Astrocyte (in vitro differentiated cells and primary cell): ENCODE measurements around the gene CALCOCO1. TPM values are rescaled to one million over a fixed set of nuclear protein-coding genes. Genes with fewer than 3 reads are reported as not detected.
A peak's percentile ranks its signal among the peaks of the same experiment; 100 is the strongest.

Experiments
- DNase-seq: peaks from one replicate; pipeline ENCODE4 v3.0.0-alpha.2; 2010; ENCODE audit warnings: low read depth
- FAIRE-seq: peaks from 2 replicates; lab custom pipeline; 2011; peaks lifted over from hg19 to GRCh38; lab: Jason Lieb, UNC
- H2AFZ ChIP-seq: 2 replicates; pipeline ENCODE4 v1.6.0; 2012; ENCODE audit warnings: low read depth, low read length, inconsistent platforms
- H3K27ac ChIP-seq: 2 replicates; pipeline ENCODE4 v1.5.1; 2011; ENCODE audit warnings: low read depth, low read length, inconsistent platforms
- H3K27me3 ChIP-seq: 2 replicates; pipeline ENCODE4 v1.6.0; 2011; ENCODE audit warnings: low read length, inconsistent platforms; ENCODE audit not compliant: insufficient read depth
- H3K36me3 ChIP-seq: 2 replicates; pipeline ENCODE4 v1.5.1; 2011; ENCODE audit warnings: low read length, inconsistent platforms; ENCODE audit not compliant: insufficient read depth
- H3K4me1 ChIP-seq: 2 replicates; pipeline ENCODE4 v1.5.1; 2011; ENCODE audit warnings: low read length, inconsistent platforms; ENCODE audit not compliant: insufficient read depth
- H3K4me2 ChIP-seq: 2 replicates; pipeline ENCODE4 v1.6.0; 2012; ENCODE audit warnings: low read length, inconsistent platforms
- H3K4me3 ChIP-seq: 2 replicates; pipeline ENCODE4 v1.5.1; 2011; ENCODE audit warnings: low read depth, mild to moderate bottlenecking, low read length, inconsistent platforms; ENCODE audit not compliant: insufficient read depth
- H3K79me2 ChIP-seq: 2 replicates; pipeline ENCODE4 v1.6.0; 2012; ENCODE audit warnings: mild to moderate bottlenecking, low read length, inconsistent platforms; ENCODE audit not compliant: insufficient read depth
- H3K9ac ChIP-seq: 2 replicates; pipeline ENCODE4 v1.6.0; 2012; ENCODE audit warnings: mild to moderate bottlenecking, low read length, inconsistent platforms
- H3K9me3 ChIP-seq: 2 replicates; pipeline ENCODE4 v1.5.1; 2012; ENCODE audit warnings: low read depth, mild to moderate bottlenecking, low read length, inconsistent platforms; ENCODE audit not compliant: insufficient read depth
- H4K20me1 ChIP-seq: 2 replicates; pipeline ENCODE4 v1.6.0; 2012; ENCODE audit warnings: low read length, inconsistent platforms; ENCODE audit not compliant: insufficient read depth
- H3K27ac Mint-ChIP-seq: one replicate; pipeline ENCODE4 v1.8.0; 2021; ENCODE audit warnings: mild to moderate bottlenecking, mixed read lengths; ENCODE audit not compliant: unreplicated experiment
- H3K27me3 Mint-ChIP-seq: one replicate; pipeline ENCODE4 v1.8.0; 2021; ENCODE audit warnings: low read depth, mixed read lengths; ENCODE audit not compliant: unreplicated experiment
- H3K36me3 Mint-ChIP-seq: one replicate; pipeline ENCODE4 v1.8.0; 2021; ENCODE audit warnings: low read depth, mixed read lengths; ENCODE audit not compliant: unreplicated experiment
- H3K4me1 Mint-ChIP-seq: one replicate; pipeline ENCODE4 v1.8.0; 2021; ENCODE audit warnings: low read depth, mixed read lengths; ENCODE audit not compliant: unreplicated experiment
- H3K4me3 Mint-ChIP-seq: one replicate; pipeline ENCODE4 v1.8.0; 2021; ENCODE audit warnings: mild to moderate bottlenecking, moderate library complexity, mixed read lengths; ENCODE audit not compliant: unreplicated experiment
- H3K9me3 Mint-ChIP-seq: one replicate; pipeline ENCODE4 v1.8.0; 2021; ENCODE audit warnings: mild to moderate bottlenecking, mixed read lengths; ENCODE audit not compliant: unreplicated experiment
- EZH2 ChIP-seq: IDR thresholded peaks from 2 replicates; pipeline ENCODE4 v1.6.1; 2012; ENCODE audit warnings: mild to moderate bottlenecking, low read length, inconsistent platforms; ENCODE audit not compliant: insufficient read depth
- total RNA-seq: library from RNA; stranded (reverse); gene quantifications from 2 replicates; pipeline ENCODE4 v1.2.1, GENCODE V29; 2021
- TF ChIP-seq, protein P1 (sequence below): IDR thresholded peaks from 2 replicates; pipeline ENCODE4 v1.5.1; 2011; ENCODE audit warnings: low read depth, mild to moderate bottlenecking, inconsistent platforms, low read length, moderate library complexity; ENCODE audit not compliant: insufficient read depth

CALCOCO1 gene
- total RNA-seq, 1 donor from 2014 or later, result 85.2 TPM

DNA sequence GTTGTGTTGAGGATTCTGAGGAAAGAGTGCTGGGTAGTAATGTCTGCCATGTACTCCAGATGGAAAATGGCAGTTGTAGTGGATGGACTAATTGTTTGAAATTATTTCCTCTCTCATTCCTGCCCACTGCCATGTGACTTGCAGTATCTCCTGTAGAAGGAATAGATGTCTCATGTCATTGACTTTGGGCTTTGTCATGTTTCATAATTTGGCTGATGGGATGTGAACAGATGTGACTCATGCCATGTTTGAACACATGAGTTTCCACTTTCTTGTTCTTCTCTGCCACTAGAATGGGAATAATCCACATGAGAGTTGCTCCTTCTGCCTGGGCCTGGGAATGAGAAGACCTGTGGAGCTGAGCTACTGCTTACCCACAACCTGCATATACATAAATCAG lies 2.4 kb upstream of the CALCOCO1 start:
- H2AFZ ChIP-seq, result no peak overlapping the region
- no peak overlapping the region for H3K27ac ChIP-seq
- H3K79me2 ChIP-seq, result no peaks in the 10 kb centered on the region
- Mint-ChIP-seq H3K36me3 (peaks cover 6% of the 10 kb centered on the region), H3K27ac (no peak overlapping the region), H3K4me3 (no peak overlapping the region), H3K27me3 (peaks cover 19% of the 10 kb centered on the region), H3K4me1 (peaks cover 16% of the 10 kb centered on the region), H3K9me3 (no peaks in the 10 kb centered on the region)
- TF ChIP-seq EZH2, result no peak
- TF ChIP-seq, protein P1, sequence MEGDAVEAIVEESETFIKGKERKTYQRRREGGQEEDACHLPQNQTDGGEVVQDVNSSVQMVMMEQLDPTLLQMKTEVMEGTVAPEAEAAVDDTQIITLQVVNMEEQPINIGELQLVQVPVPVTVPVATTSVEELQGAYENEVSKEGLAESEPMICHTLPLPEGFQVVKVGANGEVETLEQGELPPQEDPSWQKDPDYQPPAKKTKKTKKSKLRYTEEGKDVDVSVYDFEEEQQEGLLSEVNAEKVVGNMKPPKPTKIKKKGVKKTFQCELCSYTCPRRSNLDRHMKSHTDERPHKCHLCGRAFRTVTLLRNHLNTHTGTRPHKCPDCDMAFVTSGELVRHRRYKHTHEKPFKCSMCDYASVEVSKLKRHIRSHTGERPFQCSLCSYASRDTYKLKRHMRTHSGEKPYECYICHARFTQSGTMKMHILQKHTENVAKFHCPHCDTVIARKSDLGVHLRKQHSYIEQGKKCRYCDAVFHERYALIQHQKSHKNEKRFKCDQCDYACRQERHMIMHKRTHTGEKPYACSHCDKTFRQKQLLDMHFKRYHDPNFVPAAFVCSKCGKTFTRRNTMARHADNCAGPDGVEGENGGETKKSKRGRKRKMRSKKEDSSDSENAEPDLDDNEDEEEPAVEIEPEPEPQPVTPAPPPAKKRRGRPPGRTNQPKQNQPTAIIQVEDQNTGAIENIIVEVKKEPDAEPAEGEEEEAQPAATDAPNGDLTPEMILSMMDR, result no peak
- H4K20me1 ChIP-seq, result peaks cover 10% of the 10 kb centered on the region
- no peak for DNase-seq
- peaks cover 27% of the 10 kb centered on the region for H3K4me1 ChIP-seq
- no peak overlapping the region for H3K4me3 ChIP-seq
- no peaks in the 10 kb centered on the region for H3K9me3 ChIP-seq
- no peaks in the 10 kb centered on the region for H3K36me3 ChIP-seq
- no peak overlapping the region for H3K9ac ChIP-seq
- H3K4me2 ChIP-seq, result no peak overlapping the region
- H3K27me3 ChIP-seq, result peaks cover 13% of the 10 kb centered on the region
- no peak for FAIRE-seq

DNA sequence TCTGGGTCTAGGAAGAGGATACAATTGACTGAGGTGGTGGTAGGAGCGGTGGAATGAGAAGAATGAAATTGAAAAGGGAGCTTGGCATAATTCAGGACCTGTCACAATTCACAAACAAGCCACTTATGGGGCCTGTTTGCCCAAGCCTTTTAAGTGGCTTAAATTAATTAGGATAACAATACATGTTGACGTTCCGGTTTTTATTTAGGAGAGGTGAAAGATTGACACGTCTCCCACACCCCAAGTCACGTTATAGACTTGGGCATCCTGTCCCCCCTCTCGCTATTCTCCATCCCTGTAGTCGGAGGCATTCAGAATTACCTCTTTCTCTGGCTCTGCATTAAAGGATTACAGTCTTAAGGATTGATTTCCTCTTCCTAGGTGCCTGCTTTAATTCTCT lies 954 bp upstream of the CALCOCO1 start:
- H3K27ac Mint-ChIP-seq, result no peak overlapping the region
- FAIRE-seq, result no peak

DNA sequence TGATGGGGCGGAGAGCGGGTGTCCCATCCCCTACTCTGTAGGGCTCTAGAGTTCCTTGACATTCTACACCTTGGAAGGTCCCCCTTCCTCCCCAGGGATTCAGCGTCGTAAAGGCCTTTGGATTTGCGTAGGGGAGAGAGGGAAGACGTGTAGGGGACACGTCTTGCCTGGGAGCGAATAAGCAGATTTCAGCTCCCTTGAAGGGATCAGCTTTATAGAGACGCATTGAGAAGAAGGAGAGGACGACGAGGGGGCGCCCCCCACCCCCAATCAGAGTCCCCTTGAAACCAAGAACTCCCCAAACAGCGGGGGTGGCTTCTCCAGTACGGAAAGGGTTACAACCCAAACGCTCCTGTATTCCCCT lies 324 bp downstream of the CALCOCO1 start:
- no peaks in the 10 kb centered on the region for H3K79me2 ChIP-seq
- DNase-seq (no peak), FAIRE-seq (no peak)
- Mint-ChIP-seq H3K9me3 (no peaks in the 10 kb centered on the region), H3K27me3 (peaks cover 4% of the 10 kb centered on the region), H3K27ac (peak overlapping the region; percentile 87), H3K4me1 (peaks cover 16% of the 10 kb centered on the region), H3K4me3 (peak overlapping the region; percentile 97), H3K36me3 (peaks cover 14% of the 10 kb centered on the region)
- peaks cover 15% of the 10 kb centered on the region for H3K4me1 ChIP-seq
- H3K27me3 ChIP-seq, result peaks cover 8% of the 10 kb centered on the region
- H2AFZ ChIP-seq, result peak overlapping the region; percentile 73
- no peaks in the 10 kb centered on the region for H3K36me3 ChIP-seq
- peak overlapping the region; percentile 96 for H3K4me2 ChIP-seq
- peaks cover 5% of the 10 kb centered on the region for H4K20me1 ChIP-seq
- peak overlapping the region; percentile 93 for H3K4me3 ChIP-seq
- H3K9me3 ChIP-seq, result no peaks in the 10 kb centered on the region
- TF ChIP-seq EZH2, result no peak
- TF ChIP-seq, protein P1, result no peak
- peak overlapping the region; percentile 57 for H3K27ac ChIP-seq
- peak overlapping the region; percentile 89 for H3K9ac ChIP-seq

More for the DNA sequence above, 954 bp upstream of the CALCOCO1 start:
- Mint-ChIP-seq H3K4me1 (peaks cover 16% of the 10 kb centered on the region), H3K9me3 (no peaks in the 10 kb centered on the region), H3K4me3 (peak overlapping the region; percentile 97), H3K27me3 (peaks cover 13% of the 10 kb centered on the region), H3K36me3 (peaks cover 12% of the 10 kb centered on the region)
- Histone ChIP-seq H3K9me3 (no peaks in the 10 kb centered on the region), H3K27ac (no peak overlapping the region), H3K4me2 (peak overlapping the region; percentile 96), H3K36me3 (no peaks in the 10 kb centered on the region), H3K27me3 (peaks cover 11% of the 10 kb centered on the region), H3K79me2 (no peaks in the 10 kb centered on the region), H3K9ac (no peak overlapping the region), H4K20me1 (peaks cover 5% of the 10 kb centered on the region), H3K4me3 (peak overlapping the region; percentile 93), H2AFZ (peak overlapping the region; percentile 95), H3K4me1 (peaks cover 20% of the 10 kb centered on the region)
- TF ChIP-seq, protein P1, result no peak
- TF ChIP-seq EZH2, result no peak
- DNase-seq, result no peak
